Measurements from ENCODE around the gene FAM3B.

DNA sequence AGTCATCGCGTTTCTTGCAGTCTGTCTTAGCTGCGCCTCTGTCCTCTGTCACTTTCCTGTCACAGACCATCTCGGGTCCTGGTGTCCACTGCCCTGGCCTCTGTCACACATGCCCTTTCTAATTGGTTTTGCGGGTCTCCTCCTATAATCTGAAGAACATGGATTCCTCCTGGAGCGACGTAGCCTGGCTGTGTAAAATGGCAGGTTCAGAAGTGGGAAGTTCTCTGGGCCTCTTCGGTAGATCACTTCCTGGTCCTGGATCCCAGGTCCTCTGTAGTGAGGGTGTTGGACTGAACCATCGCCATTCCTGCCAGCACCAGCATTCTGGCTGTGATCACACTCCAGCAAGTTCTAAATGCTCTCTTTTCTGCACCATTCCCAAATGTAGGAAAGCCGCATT, 857 bp downstream of the FAM3B start:
- TF ChIP-seq, protein P1, sequence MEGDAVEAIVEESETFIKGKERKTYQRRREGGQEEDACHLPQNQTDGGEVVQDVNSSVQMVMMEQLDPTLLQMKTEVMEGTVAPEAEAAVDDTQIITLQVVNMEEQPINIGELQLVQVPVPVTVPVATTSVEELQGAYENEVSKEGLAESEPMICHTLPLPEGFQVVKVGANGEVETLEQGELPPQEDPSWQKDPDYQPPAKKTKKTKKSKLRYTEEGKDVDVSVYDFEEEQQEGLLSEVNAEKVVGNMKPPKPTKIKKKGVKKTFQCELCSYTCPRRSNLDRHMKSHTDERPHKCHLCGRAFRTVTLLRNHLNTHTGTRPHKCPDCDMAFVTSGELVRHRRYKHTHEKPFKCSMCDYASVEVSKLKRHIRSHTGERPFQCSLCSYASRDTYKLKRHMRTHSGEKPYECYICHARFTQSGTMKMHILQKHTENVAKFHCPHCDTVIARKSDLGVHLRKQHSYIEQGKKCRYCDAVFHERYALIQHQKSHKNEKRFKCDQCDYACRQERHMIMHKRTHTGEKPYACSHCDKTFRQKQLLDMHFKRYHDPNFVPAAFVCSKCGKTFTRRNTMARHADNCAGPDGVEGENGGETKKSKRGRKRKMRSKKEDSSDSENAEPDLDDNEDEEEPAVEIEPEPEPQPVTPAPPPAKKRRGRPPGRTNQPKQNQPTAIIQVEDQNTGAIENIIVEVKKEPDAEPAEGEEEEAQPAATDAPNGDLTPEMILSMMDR (conservative IDR thresholded peaks at IDR 0.05; ENCODE audit: low read depth, low read length): no peak
- TF ChIP-seq RAD21 (IDR thresholded peaks at IDR 0.05; ENCODE audit: low read length) (no peak), POLR2A (IDR thresholded peaks at IDR 0.05; ENCODE audit: low read depth, low read length) (no peak), CEBPB (IDR thresholded peaks at IDR 0.05; ENCODE audit: low read depth, low read length) (no peak)
- TF ChIP-seq, protein P2, sequence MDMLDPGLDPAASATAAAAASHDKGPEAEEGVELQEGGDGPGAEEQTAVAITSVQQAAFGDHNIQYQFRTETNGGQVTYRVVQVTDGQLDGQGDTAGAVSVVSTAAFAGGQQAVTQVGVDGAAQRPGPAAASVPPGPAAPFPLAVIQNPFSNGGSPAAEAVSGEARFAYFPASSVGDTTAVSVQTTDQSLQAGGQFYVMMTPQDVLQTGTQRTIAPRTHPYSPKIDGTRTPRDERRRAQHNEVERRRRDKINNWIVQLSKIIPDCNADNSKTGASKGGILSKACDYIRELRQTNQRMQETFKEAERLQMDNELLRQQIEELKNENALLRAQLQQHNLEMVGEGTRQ (IDR thresholded peaks at IDR 0.05; ENCODE audit: low read depth, low read length): no peak

Data from IMR-90 (cell line).